Ovary (tissue), 9 donors: ENCODE data around the gene FKBP2. TPM values are rescaled to one million over a fixed set of nuclear protein-coding genes. Genes with fewer than 3 reads are reported as not detected.

ENCODE experiments used
- DNase-seq, 5 donors: peaks; one replicate each; pipeline ENCODE4 v3.0.0-alpha.2; 2019 to 2020
- H3K27ac ChIP-seq, 2 donors: fragments of 200-600 bp; one replicate each; pipeline versions ENCODE4 v1.5.1 to v1.8.0; 2019 to 2022
- H3K27me3 ChIP-seq: fragments of 200-600 bp; one replicate; pipeline ENCODE4 v1.8.0; 2022
- H3K36me3 ChIP-seq: fragments of 200-600 bp; sonication (generic); one replicate; pipeline ENCODE4 v1.5.1; 2019
- H3K4me1 ChIP-seq: one replicate; pipeline ENCODE4 v1.8.1; 2013; ENCODE audit warnings: mild to moderate bottlenecking, moderate library complexity; ENCODE audit not compliant: insufficient read depth
- H3K4me3 ChIP-seq: fragments of 200-600 bp; sonication (generic); one replicate; pipeline ENCODE4 v1.5.1; 2017
- H3K9me3 ChIP-seq, 2 donors: fragments of 200-600 bp in 1 of 2; sonication (generic) in 1 of 2; one replicate each; pipeline versions ENCODE4 v1.5.1 to v1.8.1; 2013 to 2019; ENCODE audit warnings: mild to moderate bottlenecking in 1 of 2, moderate library complexity in 1 of 2
- CTCF ChIP-seq, 3 donors: fragments of 450-650 bp in 2 of 3; fragments of 200-600 bp in 1 of 3; IDR thresholded peaks; one replicate each; pipeline versions ENCODE4 v1.5.1 to v1.8.0; 2016 to 2022; ENCODE audit warnings: antibody characterized with exemption in 3 of 3, mild to moderate bottlenecking in 1 of 3
- EP300 ChIP-seq: sonication (generic); formaldehyde crosslinking; IDR thresholded peaks from one replicate; pipeline ENCODE4 v1.6.1; 2017; ENCODE audit warnings: antibody characterized with exemption
- POLR2A ChIP-seq: fragments of 450-650 bp; IDR thresholded peaks from one replicate; pipeline ENCODE4 v1.6.1; 2017; ENCODE audit warnings: antibody characterized with exemption, mild to moderate bottlenecking, moderate library complexity
- WGBS, 3 donors: extraction: QIAGEN DNeasy Blood & Tissue Kit in 1 of 3; methylation state at CpG; one replicate each; pipeline versions ENCODE4 v1.1.5 to v1.1.7; 2013 to 2017; 5-methylcytosine and 5-hydroxymethylcytosine counted together
- intact Hi-C, 4 donors: fragments of 100-400 bp; cut with DNase I; formaldehyde crosslinking; loops; one replicate each; pipeline versions ENCODE4 v1.11.0 to v1.15.1; 2022 to 2023
- polyA plus RNA-seq, 2 donors: library from polyadenylated mRNA; stranded (reverse); fragments of 200-250 nt in 1 of 2; fragments of 350-450 nt in 1 of 2; fragmentation: Illumina TruSeq in 1 of 2; extraction: RNeasy Lipid Tissue Mini Kit (QIAGEN cat#74804) in 1 of 2; gene quantifications; one replicate each; pipeline ENCODE4 v1.2.3, GENCODE V29; 2013 to 2014
- total RNA-seq, 7 donors: library from RNA; depleted of rRNA in 2 of 7; stranded (reverse); fragments of >200 nt in 2 of 7; fragmentation: NEBNext Ultra II Directional in 3 of 7; extraction: Animal tissue kit (Norgen Biotek cat#: 25700) in 3 of 7; gene quantifications; one replicate each; pipeline versions ENCODE4 v1.1.0 to v1.2.4, GENCODE V29; 2016 to 2023
- donor health status: DM: no; HTN: no; CAD: no; lungs with moderate emphysema.
- donor health status: DM: no; HTN: no; CAD: no.
- donor health status: Bipolar disorder and iron deficiency.
- donor health status: DM: yes; HTN: yes; CAD: no.
- donor health status: DM: no; HTN: no; CAD: no.
- donor health status: DM: yes; HTN: yes; CAD: no.

Gene FKBP2
- total and polyA plus RNA-seq, 9 donors = 25.1 to 132 (median 49.5) TPM

GRCh38 chr11:64269540-64270220 is 28.8 kb downstream of the FKBP2 start:
- TF ChIP-seq EP300 = peak; percentile 54
- TF ChIP-seq CTCF (IDR thresholded peaks at IDR 0.05) = peak in 1 of 3 donors; percentile 29
- peak; percentile 15 for TF ChIP-seq POLR2A
- intact Hi-C loops = loop anchor here in 3 of 4 donors (1.0 to 10.0 kb wide), 3 partner anchors 15 to 65 kb away; partner anchors contain the start of genes FERMT3 (in 2 of the 3), BAD (in 1 of the 3), FKBP2 (in 1 of the 3) and GPR137 (in 1 of the 3)

GRCh38 chr11:64275031-64275800 is 34.3 kb downstream of the FKBP2 start:
- intact Hi-C loops = no loop called here

More at GRCh38 chr11:64269540-64270220, 28.8 kb downstream of the FKBP2 start:
- H3K27ac ChIP-seq = peak overlapping the region; percentile 69 to 90
- H3K36me3 ChIP-seq = no peaks in the 10 kb centered on the region
- DNase-seq = peak; percentile 97 to 99 (median 98)
- 0 to 1% (median 0%) methylated on average over 15 to 58 of the region's 58 CpGs for WGBS, 3 donors
- H3K4me1 ChIP-seq = peaks cover 9% of the 10 kb centered on the region
- H3K9me3 ChIP-seq = no peaks in the 10 kb centered on the region
- no peaks in the 10 kb centered on the region for H3K27me3 ChIP-seq
- peak overlapping the region; percentile 79 for H3K4me3 ChIP-seq

DNA sequence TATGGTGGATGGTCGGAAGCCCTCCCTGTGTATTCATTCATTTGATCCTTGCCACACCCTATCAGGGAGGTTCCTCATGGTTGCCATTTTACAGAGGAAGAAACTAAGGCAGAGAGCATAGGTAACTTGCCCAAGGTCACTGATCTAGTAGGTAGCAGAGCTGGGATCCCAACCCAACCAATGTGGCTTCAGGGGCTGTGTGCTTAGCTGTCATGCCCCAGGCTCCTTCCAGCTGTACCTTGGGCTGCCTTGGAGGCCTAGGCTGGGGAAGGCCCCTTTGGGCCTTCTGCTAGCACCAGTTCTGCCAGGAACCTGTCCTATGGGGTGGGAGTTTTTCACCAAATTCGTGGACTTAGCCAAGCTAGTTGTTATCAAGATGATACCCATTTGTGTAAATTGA is 34.9 kb downstream of the FKBP2 start:
- H3K27ac ChIP-seq = no peak overlapping the region
- no peaks in the 10 kb centered on the region for H3K36me3 ChIP-seq
- TF ChIP-seq EP300 (no peak), POLR2A (no peak), CTCF (IDR thresholded peaks at IDR 0.05) (no peak)
- H3K27me3 ChIP-seq = no peaks in the 10 kb centered on the region
- WGBS, 3 donors = 60 to 84% (median 65%) methylated on average over 2 of the region's 2 CpGs
- no peak for DNase-seq
- H3K4me1 ChIP-seq = no peaks in the 10 kb centered on the region
- no peaks in the 10 kb centered on the region for H3K9me3 ChIP-seq
- intact Hi-C loops = no loop called here
- no peak overlapping the region for H3K4me3 ChIP-seq

More at GRCh38 chr11:64275031-64275800, 34.3 kb downstream of the FKBP2 start:
- peak in 1 of 5 donors; percentile 29 for DNase-seq
- Histone ChIP-seq H3K4me3 (no peak overlapping the region), H3K27me3 (no peaks in the 10 kb centered on the region), H3K27ac (no peak overlapping the region), H3K9me3 (no peaks in the 10 kb centered on the region), H3K4me1 (no peaks in the 10 kb centered on the region), H3K36me3 (no peaks in the 10 kb centered on the region)
- no peak for TF ChIP-seq POLR2A
- TF ChIP-seq CTCF (IDR thresholded peaks at IDR 0.05) = no peak
- no peak for TF ChIP-seq EP300
- WGBS, 3 donors = 82 to 91% (median 89%) methylated on average over 15 of the region's 15 CpGs

DNA sequence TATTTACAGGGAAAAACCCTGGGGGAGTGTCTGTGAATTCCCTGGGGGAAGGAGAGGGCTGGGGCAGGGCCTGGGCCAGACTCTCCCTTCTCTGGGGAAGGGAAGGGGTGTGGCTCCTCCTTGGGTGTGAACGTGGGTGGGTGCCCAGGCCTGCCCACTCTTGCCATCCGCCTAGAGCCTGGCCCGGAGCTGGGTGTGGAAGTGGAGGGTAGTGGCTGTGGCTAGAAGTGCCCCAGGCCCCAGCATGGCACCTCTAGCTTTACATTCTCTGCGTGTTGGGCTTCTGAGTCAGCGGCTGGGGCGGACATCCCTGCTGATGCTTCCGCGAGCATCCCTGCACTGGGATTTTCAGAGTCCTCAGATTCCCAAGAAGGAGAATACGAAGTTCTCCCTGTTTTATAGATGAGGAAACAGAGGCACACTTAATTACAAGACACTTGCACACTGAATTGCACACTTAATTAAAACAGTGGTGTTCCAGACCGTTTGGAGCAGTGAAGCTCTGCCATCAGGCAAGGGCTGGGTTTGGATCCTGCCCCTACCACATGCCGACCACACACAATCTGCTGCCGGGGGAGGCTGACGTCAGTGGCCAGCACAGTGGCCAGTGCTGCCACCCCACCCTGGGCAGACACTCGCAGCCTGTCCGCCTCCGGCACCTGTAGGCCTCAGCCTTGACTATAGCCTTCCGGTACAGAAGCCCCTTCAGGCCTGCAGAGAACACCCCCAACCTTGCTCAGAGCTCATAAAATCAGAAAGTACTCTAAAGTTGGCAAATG is 35.9 kb downstream of the FKBP2 start:
- H3K27ac ChIP-seq = no peak overlapping the region
- H3K4me1 ChIP-seq = no peaks in the 10 kb centered on the region
- DNase-seq = peak in 1 of 5 donors; percentile 27
- no peaks in the 10 kb centered on the region for H3K27me3 ChIP-seq
- H3K4me3 ChIP-seq = no peak overlapping the region
- WGBS, 3 donors = 77 to 85% (median 84%) methylated on average over 17 of the region's 17 CpGs
- no peaks in the 10 kb centered on the region for H3K9me3 ChIP-seq
- intact Hi-C loops = no loop called here
- H3K36me3 ChIP-seq = no peaks in the 10 kb centered on the region
- TF ChIP-seq CTCF (IDR thresholded peaks at IDR 0.05) (no peak), EP300 (no peak), POLR2A (no peak)
